Astrocyte (in vitro differentiated cells and primary cell): ENCODE data around the gene CTU1.

ENCODE experiments used
- EZH2 ChIP-seq: IDR thresholded peaks from 2 replicates; pipeline ENCODE4 v1.6.1; 2012; ENCODE audit warnings: mild to moderate bottlenecking, low read length, inconsistent platforms; ENCODE audit not compliant: insufficient read depth
- TF ChIP-seq, protein P1 (sequence below): IDR thresholded peaks from 2 replicates; pipeline ENCODE4 v1.5.1; 2011; ENCODE audit warnings: low read depth, mild to moderate bottlenecking, inconsistent platforms, low read length, moderate library complexity; ENCODE audit not compliant: insufficient read depth

- TF ChIP-seq, protein P1, sequence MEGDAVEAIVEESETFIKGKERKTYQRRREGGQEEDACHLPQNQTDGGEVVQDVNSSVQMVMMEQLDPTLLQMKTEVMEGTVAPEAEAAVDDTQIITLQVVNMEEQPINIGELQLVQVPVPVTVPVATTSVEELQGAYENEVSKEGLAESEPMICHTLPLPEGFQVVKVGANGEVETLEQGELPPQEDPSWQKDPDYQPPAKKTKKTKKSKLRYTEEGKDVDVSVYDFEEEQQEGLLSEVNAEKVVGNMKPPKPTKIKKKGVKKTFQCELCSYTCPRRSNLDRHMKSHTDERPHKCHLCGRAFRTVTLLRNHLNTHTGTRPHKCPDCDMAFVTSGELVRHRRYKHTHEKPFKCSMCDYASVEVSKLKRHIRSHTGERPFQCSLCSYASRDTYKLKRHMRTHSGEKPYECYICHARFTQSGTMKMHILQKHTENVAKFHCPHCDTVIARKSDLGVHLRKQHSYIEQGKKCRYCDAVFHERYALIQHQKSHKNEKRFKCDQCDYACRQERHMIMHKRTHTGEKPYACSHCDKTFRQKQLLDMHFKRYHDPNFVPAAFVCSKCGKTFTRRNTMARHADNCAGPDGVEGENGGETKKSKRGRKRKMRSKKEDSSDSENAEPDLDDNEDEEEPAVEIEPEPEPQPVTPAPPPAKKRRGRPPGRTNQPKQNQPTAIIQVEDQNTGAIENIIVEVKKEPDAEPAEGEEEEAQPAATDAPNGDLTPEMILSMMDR, result no peak
- no peak for TF ChIP-seq EZH2
These were observed 31.5 kb downstream of the CTU1 start for GRCh38 chr19:51076631-51077213.
